Hepatocyte (in vitro differentiated cells): Measurements from ENCODE around the gene EPHB1. TPM values are rescaled to one million over a fixed set of nuclear protein-coding genes. Genes with fewer than 3 reads are reported as not detected.

Experiments used
- DNase-seq: peaks from one replicate; pipeline ENCODE4 v3.0.0-alpha.2; 2016; ENCODE audit warnings: low spot score
- H2AFZ ChIP-seq: fragments of 200-600 bp; sonication (generic); 2 replicates; pipeline ENCODE4 v1.6.0; 2016; ENCODE audit warnings: antibody characterized with exemption, mild to moderate bottlenecking
- H3K27ac ChIP-seq: fragments of 200-600 bp; sonication (generic); 2 replicates; pipeline ENCODE4 v1.5.1; 2016; ENCODE audit warnings: mild to moderate bottlenecking
- H3K27me3 ChIP-seq: fragments of 200-600 bp; sonication (generic); 2 replicates; pipeline ENCODE4 v1.6.1; 2016
- H3K36me3 ChIP-seq: fragments of 200-600 bp; sonication (generic); replicated peaks from 2 replicates; pipeline ENCODE4 v1.5.1; 2016; ENCODE audit warnings: low read depth; ENCODE audit not compliant: insufficient read depth
- H3K4me1 ChIP-seq: fragments of 200-600 bp; sonication (generic); 2 replicates; pipeline ENCODE4 v1.5.1; 2016; ENCODE audit warnings: mild to moderate bottlenecking, moderate library complexity; ENCODE audit not compliant: insufficient read depth
- H3K4me2 ChIP-seq: fragments of 200-600 bp; sonication (generic); 2 replicates; pipeline ENCODE4 v1.6.0; 2016
- H3K4me3 ChIP-seq: fragments of 200-600 bp; sonication (generic); 2 replicates; pipeline ENCODE4 v1.5.1; 2016; ENCODE audit warnings: mild to moderate bottlenecking
- H3K79me2 ChIP-seq: fragments of 200-600 bp; sonication (generic); 2 replicates; pipeline ENCODE4 v1.6.0; 2017; ENCODE audit warnings: mild to moderate bottlenecking
- H3K9me2 ChIP-seq: fragments of 200-600 bp; sonication (generic); replicated peaks from 2 replicates; pipeline ENCODE4 v1.6.0; 2017; ENCODE audit warnings: mild to moderate bottlenecking; ENCODE audit not compliant: insufficient read depth
- H3K9me3 ChIP-seq: fragments of 200-600 bp; sonication (generic); 2 replicates; pipeline ENCODE4 v1.5.1; 2016; ENCODE audit warnings: low read depth, mild to moderate bottlenecking
- H4K20me1 ChIP-seq: fragments of 200-600 bp; sonication (generic); 2 replicates; pipeline ENCODE4 v1.6.0; 2016; ENCODE audit warnings: mild to moderate bottlenecking; ENCODE audit not compliant: insufficient read depth, poor library complexity, severe bottlenecking
- CTCF ChIP-seq: fragments of 200-600 bp; sonication (generic); IDR thresholded peaks from 2 replicates; pipeline ENCODE4 v1.5.1; 2016; ENCODE audit warnings: antibody characterized with exemption, mild to moderate bottlenecking; ENCODE audit not compliant: poor library complexity
- EZH2 ChIP-seq: fragments of 200-600 bp; sonication (generic); IDR thresholded peaks from 2 replicates; pipeline ENCODE4 v1.6.1; 2016; ENCODE audit warnings: antibody characterized with exemption, mild to moderate bottlenecking, borderline replicate concordance
- EZH2phosphoT487 ChIP-seq: fragments of 200-600 bp; sonication (generic); IDR thresholded peaks from one replicate; pipeline ENCODE4 v1.6.1; 2018; ENCODE audit warnings: antibody characterized with exemption, mild to moderate bottlenecking, low read depth, moderate library complexity; ENCODE audit not compliant: unreplicated experiment, severe bottlenecking
- WGBS: methylation state at CpG from one replicate; pipeline ENCODE4 v1.1.6; 2016; ENCODE audit warnings: low lambda C conversion rate; ENCODE audit errors: missing lambda C conversion rate; 5-methylcytosine and 5-hydroxymethylcytosine counted together
- polyA plus RNA-seq: library from polyadenylated mRNA; unstranded; fragments of >200 nt; fragmentation: Nextera tagmentation; extraction: Ambion mirVana; gene quantifications from 2 replicates; pipeline ENCODE4 v1.2.1, GENCODE V29; 2016
- total RNA-seq: library from RNA; depleted of rRNA; stranded (reverse); fragments of >200 nt; gene quantifications from 2 replicates; pipeline ENCODE4 v1.2.3, GENCODE V29; 2014

EPHB1 gene
- total and polyA plus RNA-seq, 2 experiments from 2014 or later: 3.3 to 5.6 TPM

GRCh38 chr3:134939978-134940377 lies 144.9 kb downstream of the EPHB1 start:
- H3K4me2 ChIP-seq: no peak overlapping the region
- H4K20me1 ChIP-seq: no peaks in the 10 kb centered on the region
- no peaks in the 10 kb centered on the region for H3K27me3 ChIP-seq
- no peaks in the 10 kb centered on the region for H3K36me3 ChIP-seq
- no peaks in the 10 kb centered on the region for H3K4me1 ChIP-seq
- H2AFZ ChIP-seq: no peak overlapping the region
- H3K9me2 ChIP-seq: no peaks in the 10 kb centered on the region
- H3K27ac ChIP-seq: no peak overlapping the region
- no peak for TF ChIP-seq CTCF
- TF ChIP-seq EZH2: no peak
- no peak for TF ChIP-seq EZH2phosphoT487
- no peak overlapping the region for H3K4me3 ChIP-seq
- no peaks in the 10 kb centered on the region for H3K79me2 ChIP-seq
- DNase-seq: no peak
- H3K9me3 ChIP-seq: no peaks in the 10 kb centered on the region
- WGBS: 86% methylated on average over 2 of the region's 2 CpGs

GRCh38 chr3:134941820-134942219 lies 146.8 kb downstream of the EPHB1 start:
- H3K9me2 ChIP-seq: no peaks in the 10 kb centered on the region
- no peak for DNase-seq
- no peak overlapping the region for H3K4me3 ChIP-seq
- H3K4me1 ChIP-seq: no peaks in the 10 kb centered on the region
- H3K9me3 ChIP-seq: no peaks in the 10 kb centered on the region
- 63% methylated on average over 1 of the region's 1 CpG for WGBS
- H3K27me3 ChIP-seq: no peaks in the 10 kb centered on the region
- TF ChIP-seq CTCF (no peak), EZH2 (no peak), EZH2phosphoT487 (no peak)
- H3K79me2 ChIP-seq: no peaks in the 10 kb centered on the region
- no peaks in the 10 kb centered on the region for H3K36me3 ChIP-seq
- H2AFZ ChIP-seq: no peak overlapping the region
- H3K27ac ChIP-seq: no peak overlapping the region
- H3K4me2 ChIP-seq: no peak overlapping the region
- no peaks in the 10 kb centered on the region for H4K20me1 ChIP-seq

- WGBS: 73% methylated on average over 1 of the region's 1 CpG
- H3K4me1 ChIP-seq: no peaks in the 10 kb centered on the region
- H3K79me2 ChIP-seq: no peaks in the 10 kb centered on the region
- no peaks in the 10 kb centered on the region for H3K9me2 ChIP-seq
- TF ChIP-seq EZH2phosphoT487 (no peak), CTCF (no peak), EZH2 (no peak)
- no peaks in the 10 kb centered on the region for H3K36me3 ChIP-seq
- no peak for DNase-seq
- H3K9me3 ChIP-seq: no peaks in the 10 kb centered on the region
- H3K27me3 ChIP-seq: no peaks in the 10 kb centered on the region
- H3K27ac ChIP-seq: no peak overlapping the region
- no peak overlapping the region for H3K4me2 ChIP-seq
- no peak overlapping the region for H2AFZ ChIP-seq
- no peaks in the 10 kb centered on the region for H4K20me1 ChIP-seq
- no peak overlapping the region for H3K4me3 ChIP-seq
Observed at GRCh38 chr3:134944429-134944828, 149.4 kb downstream of the EPHB1 start.

GRCh38 chr3:134949150-134949549 lies 154.1 kb downstream of the EPHB1 start:
- H3K36me3 ChIP-seq: no peaks in the 10 kb centered on the region
- H3K9me2 ChIP-seq: no peaks in the 10 kb centered on the region
- no peak overlapping the region for H3K4me2 ChIP-seq
- DNase-seq: no peak
- no peaks in the 10 kb centered on the region for H3K4me1 ChIP-seq
- H3K27me3 ChIP-seq: no peaks in the 10 kb centered on the region
- H3K9me3 ChIP-seq: no peaks in the 10 kb centered on the region
- H3K79me2 ChIP-seq: no peaks in the 10 kb centered on the region
- WGBS: 90% methylated on average over 2 of the region's 2 CpGs
- no peak for TF ChIP-seq CTCF
- no peak for TF ChIP-seq EZH2phosphoT487
- no peak for TF ChIP-seq EZH2
- no peak overlapping the region for H2AFZ ChIP-seq
- no peak overlapping the region for H3K27ac ChIP-seq
- H4K20me1 ChIP-seq: no peaks in the 10 kb centered on the region
- no peak overlapping the region for H3K4me3 ChIP-seq
